ENCODE data around the gene RPGRIP1L. TPM values are rescaled to one million over a fixed set of nuclear protein-coding genes. Genes with fewer than 3 reads are reported as not detected.

RPGRIP1L gene
- total RNA-seq, 1 experiment from 2014 or later = 16.1 TPM

DNA sequence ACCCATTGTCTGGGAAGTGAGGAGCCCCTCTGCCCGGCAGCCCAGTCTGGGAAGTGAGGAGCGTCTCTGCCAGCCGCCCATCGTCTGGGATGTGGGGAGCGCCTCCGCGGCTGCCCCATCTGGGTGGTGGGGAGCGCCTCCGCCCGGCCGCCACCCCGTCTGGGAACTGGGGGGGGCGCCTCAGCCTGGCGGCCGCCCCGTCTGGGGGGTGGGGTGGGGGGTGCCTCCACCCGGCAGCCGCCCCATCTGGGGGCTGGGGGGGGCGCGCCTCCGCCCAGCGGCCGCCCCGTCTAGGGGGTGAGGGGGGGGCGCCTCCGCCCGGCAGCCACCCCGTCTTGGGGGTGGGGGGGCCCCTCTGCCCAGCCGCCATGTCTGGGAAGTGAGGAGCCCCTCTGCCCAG, 78.4 kb downstream of the RPGRIP1L start:
- Mint-ChIP-seq H3K4me1 (ENCODE audit: low read depth, unreplicated experiment) (peaks cover 31% of the 10 kb centered on the region), H3K36me3 (ENCODE audit: insufficient read depth, unreplicated experiment) (no peaks in the 10 kb centered on the region), H3K4me3 (ENCODE audit: unreplicated experiment) (no peak overlapping the region), H3K27ac (ENCODE audit: unreplicated experiment) (no peak overlapping the region), H3K27me3 (ENCODE audit: insufficient read depth, unreplicated experiment) (no peaks in the 10 kb centered on the region), H3K9me3 (ENCODE audit: unreplicated experiment) (no peaks in the 10 kb centered on the region)
- H3K4me3 ChIP-seq (ENCODE audit: low read depth, low read length) = no peak overlapping the region
- POLR2A ChIA-PET = no interaction called here
- no peaks in the 10 kb centered on the region for H3K36me3 ChIP-seq (ENCODE audit: control insufficient read depth, insufficient read depth, low read length)
- CTCF ChIA-PET = no interaction called here
- DNase-seq = no peak
- no peaks in the 10 kb centered on the region for H3K9me3 ChIP-seq
- H3K27me3 ChIP-seq (replicated peaks; ENCODE audit: control insufficient read depth, insufficient read depth, low read length) = no peaks in the 10 kb centered on the region
- peaks cover 17% of the 10 kb centered on the region for H3K4me1 ChIP-seq
- intact Hi-C loops (cut with micrococcal nuclease; ENCODE audit: unreplicated experiment) = no loop called here
- TF ChIP-seq CTCF (IDR thresholded peaks at IDR 0.05; ENCODE audit: insufficient read depth in 1 of 2, low read depth in 1 of 2, low read length in 1 of 2, severe bottlenecking in 1 of 2, unreplicated experiment in 1 of 2) = no peak
- no TSS peak for BruUV-seq (replicated peaks)

DNA sequence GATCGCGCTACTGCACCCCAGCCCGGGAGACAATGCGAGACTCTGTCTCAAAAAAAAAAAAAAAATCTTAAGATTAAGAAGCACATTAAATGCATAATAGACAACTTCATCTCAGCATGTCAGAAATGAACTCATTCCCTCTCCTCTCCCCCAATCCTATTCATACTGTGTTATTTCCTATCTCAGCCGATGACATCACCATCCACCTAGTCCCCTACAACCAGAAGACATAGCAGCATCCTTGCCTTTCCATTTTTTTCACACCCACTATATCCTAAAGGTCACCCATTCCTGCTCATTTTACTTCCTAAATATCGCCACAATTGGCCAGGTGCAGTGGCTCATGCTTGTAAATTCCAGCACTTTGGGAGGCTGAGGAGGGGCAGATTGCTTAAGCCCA, 81.3 kb downstream of the RPGRIP1L start:
- Histone ChIP-seq H3K36me3 (ENCODE audit: control insufficient read depth, insufficient read depth, low read length) (no peaks in the 10 kb centered on the region), H3K4me3 (ENCODE audit: low read depth, low read length) (no peak overlapping the region), H3K4me1 (peaks cover 17% of the 10 kb centered on the region), H3K27me3 (replicated peaks; ENCODE audit: control insufficient read depth, insufficient read depth, low read length) (no peaks in the 10 kb centered on the region), H3K9me3 (no peaks in the 10 kb centered on the region)
- intact Hi-C loops (cut with micrococcal nuclease; ENCODE audit: unreplicated experiment) = no loop called here
- DNase-seq = no peak
- no peak overlapping the region for H3K27ac Mint-ChIP-seq (ENCODE audit: unreplicated experiment)
- no peaks in the 10 kb centered on the region for H3K9me3 Mint-ChIP-seq (ENCODE audit: unreplicated experiment)
- H3K4me1 Mint-ChIP-seq (ENCODE audit: low read depth, unreplicated experiment) = peaks cover 31% of the 10 kb centered on the region
- no peaks in the 10 kb centered on the region for H3K36me3 Mint-ChIP-seq (ENCODE audit: insufficient read depth, unreplicated experiment)
- ChIA-PET POLR2A (no interaction called here), CTCF (no interaction called here)
- no peak overlapping the region for H3K4me3 Mint-ChIP-seq (ENCODE audit: unreplicated experiment)
- TF ChIP-seq CTCF (IDR thresholded peaks at IDR 0.05; ENCODE audit: insufficient read depth in 1 of 2, low read depth in 1 of 2, low read length in 1 of 2, severe bottlenecking in 1 of 2, unreplicated experiment in 1 of 2) = no peak
- no peaks in the 10 kb centered on the region for H3K27me3 Mint-ChIP-seq (ENCODE audit: insufficient read depth, unreplicated experiment)
- BruUV-seq (replicated peaks) = no TSS peak

DNA sequence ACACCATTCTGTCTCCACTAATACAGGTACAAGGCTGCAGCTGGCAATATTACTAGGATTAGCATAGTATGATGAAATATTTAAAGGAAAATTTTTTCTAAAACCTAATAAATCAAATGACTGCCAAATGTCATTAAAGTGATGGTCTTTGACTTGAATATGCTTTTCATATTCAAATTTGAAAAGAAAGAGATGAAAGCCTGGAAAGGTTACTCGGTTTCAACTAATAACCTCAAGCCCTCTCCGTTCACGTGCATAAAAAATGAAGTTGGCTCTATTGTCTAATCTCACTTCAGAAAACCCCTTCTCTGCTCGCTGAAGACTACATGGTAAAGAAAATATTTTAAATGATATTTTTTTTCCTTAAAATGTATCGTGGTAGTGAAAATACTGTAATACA, 83.2 kb downstream of the RPGRIP1L start:
- no peaks in the 10 kb centered on the region for H3K36me3 ChIP-seq (ENCODE audit: control insufficient read depth, insufficient read depth, low read length)
- BruUV-seq (replicated peaks) = no TSS peak
- DNase-seq = no peak
- H3K27me3 ChIP-seq (replicated peaks; ENCODE audit: control insufficient read depth, insufficient read depth, low read length) = no peaks in the 10 kb centered on the region
- H3K9me3 ChIP-seq = no peaks in the 10 kb centered on the region
- no peak overlapping the region for H3K4me3 ChIP-seq (ENCODE audit: low read depth, low read length)
- no peak for TF ChIP-seq CTCF (IDR thresholded peaks at IDR 0.05; ENCODE audit: insufficient read depth in 1 of 2, low read depth in 1 of 2, low read length in 1 of 2, severe bottlenecking in 1 of 2, unreplicated experiment in 1 of 2)
- Mint-ChIP-seq H3K4me3 (ENCODE audit: unreplicated experiment) (no peak overlapping the region), H3K27me3 (ENCODE audit: insufficient read depth, unreplicated experiment) (no peaks in the 10 kb centered on the region), H3K9me3 (ENCODE audit: unreplicated experiment) (no peaks in the 10 kb centered on the region), H3K4me1 (ENCODE audit: low read depth, unreplicated experiment) (peaks cover 16% of the 10 kb centered on the region), H3K27ac (ENCODE audit: unreplicated experiment) (no peak overlapping the region), H3K36me3 (ENCODE audit: insufficient read depth, unreplicated experiment) (no peaks in the 10 kb centered on the region)
- CTCF ChIA-PET = no interaction called here
- peaks cover 7% of the 10 kb centered on the region for H3K4me1 ChIP-seq
- intact Hi-C loops (cut with micrococcal nuclease; ENCODE audit: unreplicated experiment) = no loop called here
- POLR2A ChIA-PET = no interaction called here
